GM18505 (cell line): Measurements from ENCODE around the gene VWA8.

ENCODE experiments used
- ATAC-seq: cut with Tn5 transposase; IDR thresholded peaks from one replicate; pipeline ENCODE4 v1.9.1; 2021; ENCODE audit not compliant: unreplicated experiment
- POLR2A ChIP-seq: IDR thresholded peaks from 4 replicates; pipeline ENCODE4 v1.6.1; 2011; ENCODE audit warnings: borderline replicate concordance; ENCODE audit not compliant: insufficient read depth, insufficient read length; ENCODE audit errors: extremely low read depth

The VWA8 gene

GRCh38 chr13:41567363-41567762 is 393.5 kb downstream of the VWA8 start:
- no peak for TF ChIP-seq POLR2A
- no peak for ATAC-seq

GRCh38 chr13:41565846-41566245 is 395.1 kb downstream of the VWA8 start:
- ATAC-seq: no peak
- TF ChIP-seq POLR2A: no peak

GRCh38 chr13:41565216-41565615 is 395.7 kb downstream of the VWA8 start:
- no peak for TF ChIP-seq POLR2A
- no peak for ATAC-seq

- no peak for TF ChIP-seq POLR2A
- ATAC-seq: no peak
Observed at GRCh38 chr13:41563984-41564365, 396.9 kb downstream of the VWA8 start.

- TF ChIP-seq POLR2A: no peak
- no peak for ATAC-seq
Observed at GRCh38 chr13:41563341-41563983, 397.4 kb downstream of the VWA8 start.

- ATAC-seq: no peak
- no peak for TF ChIP-seq POLR2A
Observed at GRCh38 chr13:41562541-41563178, 398.2 kb downstream of the VWA8 start.

GRCh38 chr13:41562083-41562482 is 398.8 kb downstream of the VWA8 start:
- no peak for TF ChIP-seq POLR2A
- ATAC-seq: no peak

GRCh38 chr13:41561170-41561569 is 399.7 kb downstream of the VWA8 start:
- no peak for ATAC-seq
- TF ChIP-seq POLR2A: no peak

- ATAC-seq: no peak
- TF ChIP-seq POLR2A: no peak
Observed at GRCh38 chr13:41558781-41559560, 401.9 kb downstream of the VWA8 start.

- no peak for ATAC-seq
- no peak for TF ChIP-seq POLR2A
Observed at GRCh38 chr13:41557719-41558118, 403.2 kb downstream of the VWA8 start.

GRCh38 chr13:41554626-41555386 is 406.1 kb downstream of the VWA8 start:
- no peak for TF ChIP-seq POLR2A
- peak; percentile 82 for ATAC-seq

- TF ChIP-seq POLR2A: no peak
- no peak for ATAC-seq
Observed at GRCh38 chr13:41554180-41554579, 406.7 kb downstream of the VWA8 start.

GRCh38 chr13:41552031-41552430 is 408.9 kb downstream of the VWA8 start:
- TF ChIP-seq POLR2A: no peak
- ATAC-seq: no peak
